Rectal smooth muscle tissue (tissue), 1 donor: ENCODE results near the gene CFAP20DC.

Experiments
- H3K27ac ChIP-seq: one replicate; pipeline ENCODE4 v1.7.0; 2013; ENCODE audit warnings: low read depth, low read length, inconsistent platforms
- H3K27me3 ChIP-seq: one replicate; pipeline ENCODE4 v1.7.0; 2013; ENCODE audit warnings: low read length; ENCODE audit not compliant: control insufficient read depth, insufficient read depth
- H3K36me3 ChIP-seq: one replicate; pipeline ENCODE4 v1.7.0; 2013; ENCODE audit warnings: low read length; ENCODE audit not compliant: control insufficient read depth, insufficient read depth
- H3K4me1 ChIP-seq: one replicate; pipeline ENCODE4 v1.7.0; 2013; ENCODE audit warnings: low read length; ENCODE audit not compliant: control insufficient read depth, insufficient read depth
- H3K4me3 ChIP-seq: one replicate; pipeline ENCODE4 v1.7.0; 2013; ENCODE audit warnings: low read length
- H3K9ac ChIP-seq: one replicate; pipeline ENCODE4 v1.7.0; 2013; ENCODE audit warnings: low read length

The CFAP20DC gene

DNA sequence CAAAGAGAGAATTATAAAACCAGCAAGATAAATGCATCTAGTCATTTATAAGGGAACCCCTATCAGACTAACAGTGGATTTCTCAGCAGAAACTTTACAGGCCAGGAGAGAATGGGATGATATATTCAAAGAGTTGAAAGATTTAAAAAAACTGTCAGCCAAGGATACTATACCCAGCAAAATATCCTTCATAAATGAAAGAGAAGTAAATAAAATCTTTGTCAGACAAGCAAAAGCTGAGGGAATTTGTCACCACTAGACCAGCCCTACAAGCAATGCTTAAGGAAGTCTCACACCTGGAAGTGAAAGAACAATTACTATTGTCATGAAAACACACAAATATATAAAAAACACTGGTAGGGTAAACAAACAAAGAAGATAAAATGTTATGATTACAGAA is 269.9 kb downstream of the CFAP20DC start:
- Histone ChIP-seq H3K9ac (no peak overlapping the region), H3K27ac (no peak overlapping the region), H3K4me1 (no peaks in the 10 kb centered on the region), H3K27me3 (no peaks in the 10 kb centered on the region), H3K4me3 (no peak overlapping the region), H3K36me3 (no peaks in the 10 kb centered on the region)

GRCh38 chr3:58776231-58776630 is 273.6 kb downstream of the CFAP20DC start:
- H3K27me3 ChIP-seq = no peaks in the 10 kb centered on the region
- H3K27ac ChIP-seq = no peak overlapping the region
- no peaks in the 10 kb centered on the region for H3K36me3 ChIP-seq
- no peaks in the 10 kb centered on the region for H3K4me1 ChIP-seq
- H3K4me3 ChIP-seq = no peak overlapping the region
- no peak overlapping the region for H3K9ac ChIP-seq

DNA sequence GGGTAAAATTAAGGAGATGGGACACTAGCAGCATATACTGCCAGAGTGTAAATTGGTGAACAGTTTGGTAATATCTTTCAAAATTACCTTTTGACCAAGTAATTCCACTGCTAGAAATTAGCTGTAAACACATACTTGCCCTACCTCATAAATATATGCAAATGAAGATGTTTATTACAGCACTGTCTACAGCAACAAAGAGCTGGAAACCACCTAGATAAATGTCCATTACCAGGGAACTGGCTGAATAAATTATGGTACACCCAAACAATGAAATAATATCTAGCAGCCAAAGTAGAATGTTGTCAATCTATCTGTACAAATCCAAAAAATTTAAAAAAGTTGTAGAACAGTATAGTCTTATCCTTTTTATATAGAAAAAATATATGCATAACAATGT is 277.4 kb downstream of the CFAP20DC start:
- Histone ChIP-seq H3K4me1 (no peaks in the 10 kb centered on the region), H3K4me3 (no peak overlapping the region), H3K36me3 (no peaks in the 10 kb centered on the region), H3K27me3 (no peaks in the 10 kb centered on the region), H3K27ac (no peak overlapping the region), H3K9ac (no peak overlapping the region)

DNA sequence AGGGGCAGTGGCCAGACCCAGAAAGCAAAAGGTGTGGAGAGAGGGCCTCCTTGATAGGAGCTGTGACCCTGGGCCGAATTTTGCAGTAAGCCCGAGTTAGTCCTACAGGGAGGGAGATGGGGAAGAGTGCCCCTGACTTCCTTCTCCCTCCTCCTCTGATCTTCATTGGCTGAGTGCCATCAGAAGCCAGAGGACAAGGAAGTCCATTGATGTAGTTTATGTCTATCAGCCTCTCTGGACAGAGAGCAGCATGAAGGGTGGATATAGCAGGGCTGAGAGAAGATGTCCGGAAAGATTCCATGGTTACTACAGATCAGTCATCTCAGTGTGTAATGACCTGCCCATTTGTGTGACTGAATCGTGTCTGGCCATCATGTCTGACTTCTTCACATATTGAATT is 280.8 kb downstream of the CFAP20DC start:
- H3K4me1 ChIP-seq = no peaks in the 10 kb centered on the region
- no peak overlapping the region for H3K9ac ChIP-seq
- no peak overlapping the region for H3K4me3 ChIP-seq
- H3K27me3 ChIP-seq = no peaks in the 10 kb centered on the region
- H3K36me3 ChIP-seq = no peaks in the 10 kb centered on the region
- H3K27ac ChIP-seq = no peak overlapping the region

GRCh38 chr3:58766587-58767282 is 283.1 kb downstream of the CFAP20DC start:
- no peak overlapping the region for H3K4me3 ChIP-seq
- H3K9ac ChIP-seq = no peak overlapping the region
- H3K27ac ChIP-seq = no peak overlapping the region
- H3K36me3 ChIP-seq = no peaks in the 10 kb centered on the region
- no peaks in the 10 kb centered on the region for H3K4me1 ChIP-seq
- H3K27me3 ChIP-seq = no peaks in the 10 kb centered on the region

GRCh38 chr3:58755150-58755549 is 294.7 kb downstream of the CFAP20DC start:
- H3K27ac ChIP-seq = no peak overlapping the region
- H3K9ac ChIP-seq = no peak overlapping the region
- no peaks in the 10 kb centered on the region for H3K27me3 ChIP-seq
- H3K4me3 ChIP-seq = no peak overlapping the region
- no peaks in the 10 kb centered on the region for H3K4me1 ChIP-seq
- H3K36me3 ChIP-seq = no peaks in the 10 kb centered on the region

- Histone ChIP-seq H3K9ac (no peak overlapping the region), H3K36me3 (no peaks in the 10 kb centered on the region)
These were observed 295.8 kb downstream of the CFAP20DC start for GRCh38 chr3:58754074-58754473.

GRCh38 chr3:58751882-58752567 is 297.8 kb downstream of the CFAP20DC start:
- no peaks in the 10 kb centered on the region for H3K27me3 ChIP-seq
- no peaks in the 10 kb centered on the region for H3K36me3 ChIP-seq
- H3K4me3 ChIP-seq = no peak overlapping the region
- no peaks in the 10 kb centered on the region for H3K4me1 ChIP-seq
- H3K27ac ChIP-seq = no peak overlapping the region
- H3K9ac ChIP-seq = no peak overlapping the region

More at GRCh38 chr3:58754074-58754473, 295.8 kb downstream of the CFAP20DC start:
- H3K4me3 ChIP-seq = no peak overlapping the region
- no peaks in the 10 kb centered on the region for H3K27me3 ChIP-seq
- no peak overlapping the region for H3K27ac ChIP-seq
- no peaks in the 10 kb centered on the region for H3K4me1 ChIP-seq

DNA sequence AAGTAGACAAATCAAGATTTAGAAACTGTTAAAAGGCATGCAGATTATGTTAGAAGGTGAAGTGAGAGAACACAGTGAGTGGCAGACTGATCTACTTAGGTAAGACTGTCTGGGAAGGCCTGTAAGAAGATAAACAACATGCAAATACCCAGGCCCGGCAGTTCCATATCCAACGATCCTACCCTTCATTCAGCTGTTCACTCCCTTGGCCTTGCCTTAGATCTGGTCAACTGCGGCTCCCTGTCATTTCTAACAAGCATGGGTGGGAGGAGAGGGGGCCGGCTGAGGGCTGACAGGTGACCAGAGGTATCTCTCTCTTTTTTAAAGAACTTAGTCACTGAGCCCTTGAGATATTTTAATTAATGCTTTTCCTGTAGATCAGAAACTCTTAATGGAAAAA is 298.6 kb downstream of the CFAP20DC start:
- no peak overlapping the region for H3K9ac ChIP-seq
- no peak overlapping the region for H3K4me3 ChIP-seq
- no peaks in the 10 kb centered on the region for H3K27me3 ChIP-seq
- H3K27ac ChIP-seq = no peak overlapping the region
- H3K4me1 ChIP-seq = no peaks in the 10 kb centered on the region
- no peaks in the 10 kb centered on the region for H3K36me3 ChIP-seq

- H3K27me3 ChIP-seq = no peaks in the 10 kb centered on the region
- no peak overlapping the region for H3K27ac ChIP-seq
- H3K36me3 ChIP-seq = no peaks in the 10 kb centered on the region
- H3K4me3 ChIP-seq = no peak overlapping the region
- H3K9ac ChIP-seq = no peak overlapping the region
- H3K4me1 ChIP-seq = no peaks in the 10 kb centered on the region
These were observed 299.9 kb downstream of the CFAP20DC start for GRCh38 chr3:58749948-58750347.

DNA sequence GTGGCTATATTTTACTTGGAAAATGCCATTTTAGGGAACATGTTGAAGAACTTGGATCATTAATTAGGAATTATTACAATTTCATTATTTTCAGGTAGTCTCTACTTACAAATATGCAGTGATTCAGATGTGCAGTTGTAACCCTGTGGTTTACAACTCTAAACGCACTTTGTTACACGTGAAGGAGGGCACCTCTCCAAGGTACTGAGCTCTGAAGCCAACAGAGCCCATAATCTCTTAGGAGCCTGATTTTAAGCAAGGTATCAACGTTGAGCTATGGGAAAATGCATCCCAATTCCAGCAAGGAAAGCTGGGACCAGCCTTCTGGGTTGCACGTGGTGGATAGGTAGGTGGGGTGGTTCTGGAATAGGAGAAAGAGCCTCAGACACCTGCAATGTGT is 301.8 kb downstream of the CFAP20DC start:
- H3K4me1 ChIP-seq = no peaks in the 10 kb centered on the region
- H3K9ac ChIP-seq = no peak overlapping the region

DNA sequence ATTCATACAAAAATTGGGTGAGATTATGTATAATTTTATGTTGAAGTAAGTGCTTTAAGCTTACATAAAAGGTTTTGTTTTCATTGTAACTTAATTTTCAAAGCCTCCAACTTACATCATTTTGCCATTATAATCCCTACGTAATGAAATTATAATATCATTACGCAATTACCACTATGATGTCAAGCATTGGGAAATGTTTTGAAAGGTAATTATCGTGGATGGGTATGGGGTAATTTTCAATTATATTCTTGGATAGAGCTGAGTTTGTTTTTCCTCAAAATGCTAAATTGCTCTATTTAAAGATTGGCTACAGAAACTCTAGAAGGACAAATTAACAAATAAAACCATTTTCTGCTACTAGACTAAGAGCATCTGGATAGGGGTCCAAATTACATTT is 303.1 kb downstream of the CFAP20DC start:
- Histone ChIP-seq H3K4me3 (no peak overlapping the region), H3K27ac (no peak overlapping the region), H3K9ac (no peak overlapping the region), H3K27me3 (no peaks in the 10 kb centered on the region), H3K36me3 (no peaks in the 10 kb centered on the region), H3K4me1 (no peaks in the 10 kb centered on the region)

More for the DNA sequence above, 301.8 kb downstream of the CFAP20DC start:
- H3K4me3 ChIP-seq = no peak overlapping the region
- no peaks in the 10 kb centered on the region for H3K36me3 ChIP-seq
- no peaks in the 10 kb centered on the region for H3K27me3 ChIP-seq
- no peak overlapping the region for H3K27ac ChIP-seq

- no peak overlapping the region for H3K4me3 ChIP-seq
These were observed 306.5 kb downstream of the CFAP20DC start for GRCh38 chr3:58743296-58743695.

More at GRCh38 chr3:58743296-58743695, 306.5 kb downstream of the CFAP20DC start:
- no peaks in the 10 kb centered on the region for H3K27me3 ChIP-seq
- H3K36me3 ChIP-seq = no peaks in the 10 kb centered on the region
- H3K9ac ChIP-seq = no peak overlapping the region
- H3K27ac ChIP-seq = no peak overlapping the region
- no peaks in the 10 kb centered on the region for H3K4me1 ChIP-seq
